T-helper 1 cell treated with Interleukin-12 subunit alpha and Interleukin-12 subunit beta and Interleukin-4 antibody, amounts not matched to agents 30 ng/mL and 1 ng/mL, for 36 hours (primary cell): ENCODE results near the gene POLR2H. TPM values are rescaled to one million over a fixed set of nuclear protein-coding genes. Genes with fewer than 3 reads are reported as not detected.

Source experiments
- total RNA-seq: library from RNA; stranded (reverse); gene quantifications from 2 replicates; pipeline ENCODE4 v1.2.3, GENCODE V29; 2022

POLR2H gene
- total RNA-seq, 1 donor from 2014 or later, result 89.9 TPM

Other genes with a start within 250 kb of the POLR2H start
- gene EIF2B5, start 226.4 kb upstream of the POLR2H start, total RNA-seq, result 57.4 and 58.0 TPM in 2 replicates
- 41.8 and 47.1 TPM in 2 replicates for gene DVL3, start 206.3 kb upstream of the POLR2H start, total RNA-seq
- gene AP2M1, start 186.9 kb upstream of the POLR2H start, total RNA-seq, result 210 and 221 TPM in 2 replicates
- gene ABCF3, start 175.5 kb upstream of the POLR2H start, total RNA-seq, result 70.7 and 73.4 TPM in 2 replicates
- not detected in 2 replicates for gene VWA5B2, start 132.1 kb upstream of the POLR2H start, total RNA-seq
- 51.5 and 57.4 TPM in 2 replicates for gene ALG3, start 112.7 kb upstream of the POLR2H start, total RNA-seq
- gene EEF1AKMT4, start 112.0 kb upstream of the POLR2H start, total RNA-seq, result 6.2 and 6.5 TPM in 2 replicates
- gene CAMK2N2, start 100.2 kb upstream of the POLR2H start, total RNA-seq, result 0.15 and 0.20 TPM in 2 replicates
- gene ECE2, start 85.7 kb upstream of the POLR2H start, total RNA-seq, result not detected in 2 replicates
- gene PSMD2, start 62.5 kb upstream of the POLR2H start, total RNA-seq, result 223 and 235 TPM in 2 replicates
- gene EIF4G1, start 47.1 kb upstream of the POLR2H start, total RNA-seq, result 387 and 410 TPM in 2 replicates
- 6.6 and 6.7 TPM in 2 replicates for gene FAM131A, start 24.1 kb upstream of the POLR2H start, total RNA-seq
- gene CLCN2, start 105 bp upstream of the POLR2H start, total RNA-seq, result 3.7 and 4.9 TPM in 2 replicates
- gene THPO, start 16.5 kb downstream of the POLR2H start, total RNA-seq, result not detected in 2 replicates
- not detected in 2 replicates for gene CHRD, start 18.3 kb downstream of the POLR2H start, total RNA-seq
- gene EPHB3, start 200.1 kb downstream of the POLR2H start, total RNA-seq, result 0.10 TPM in 2 replicates